CD4-positive, alpha-beta memory T cell (primary cell): Measurements from ENCODE around the gene TMEM253. TPM values are rescaled to one million over a fixed set of nuclear protein-coding genes. Genes with fewer than 3 reads are reported as not detected.
A peak's percentile ranks its signal among the peaks of the same experiment; 100 is the strongest.

Experiments
- CTCF ChIA-PET: fragments of 350-600 bp; sonication (Branson Sonifier 250); formaldehyde crosslinking; loops from one replicate; lab custom pipeline; 2021; ENCODE audit warnings: inconsistent platforms; ENCODE audit not compliant: partially characterized antibody; lab: Charles Lee
- POLR2A ChIA-PET: fragments of 350-600 bp; sonication (Branson Sonifier 250); formaldehyde crosslinking; loops from one replicate; lab custom pipeline; 2021; ENCODE audit not compliant: partially characterized antibody; lab: Charles Lee
- DNase-seq, 5 donors: peaks; one replicate each; pipeline versions ENCODE4 v3.0.0 to v3.0.0-alpha.2; 2020 to 2022; ENCODE audit warnings: mixed read lengths in 1 of 5
- H3K27ac ChIP-seq: one replicate; pipeline ENCODE4 v1.7.0; 2013; ENCODE audit warnings: low read depth, low read length
- H3K27me3 ChIP-seq: 2 replicates; pipeline ENCODE4 v1.7.0; 2013; ENCODE audit warnings: mild to moderate bottlenecking, low read length, moderate library complexity; ENCODE audit not compliant: insufficient read depth
- H3K36me3 ChIP-seq: 2 replicates; pipeline ENCODE4 v1.7.0; 2013; ENCODE audit warnings: mild to moderate bottlenecking, low read length, moderate library complexity; ENCODE audit not compliant: insufficient read depth
- H3K4me1 ChIP-seq: 2 replicates; pipeline ENCODE4 v1.7.0; 2013; ENCODE audit warnings: mild to moderate bottlenecking, low read length, moderate library complexity; ENCODE audit not compliant: insufficient read depth
- H3K4me3 ChIP-seq, 2 donors: one replicate each; pipeline ENCODE4 v1.7.0; 2013; ENCODE audit warnings: low read length in 2 of 2, mild to moderate bottlenecking in 1 of 2
- H3K9me3 ChIP-seq, 2 donors: one replicate each; pipeline ENCODE4 v1.7.0; 2013; ENCODE audit warnings: low read length in 2 of 2, control low read depth in 1 of 2; ENCODE audit not compliant: control insufficient read depth in 1 of 2
- H3K27ac Mint-ChIP-seq, 7 donors: one replicate each; pipeline ENCODE4 v1.8.0; 2020 to 2021; ENCODE audit warnings: mixed read lengths in 7 of 7, mild to moderate bottlenecking in 6 of 7, inconsistent platforms in 3 of 7, moderate library complexity in 3 of 7
- H3K27me3 Mint-ChIP-seq, 2 donors: one replicate each; pipeline ENCODE4 v1.8.0; 2020 to 2021; ENCODE audit warnings: mixed read lengths in 2 of 2
- H3K36me3 Mint-ChIP-seq, 2 donors: one replicate each; pipeline ENCODE4 v1.8.0; 2020 to 2021; ENCODE audit warnings: mixed read lengths in 2 of 2, inconsistent platforms in 1 of 2, mild to moderate bottlenecking in 1 of 2
- H3K4me1 Mint-ChIP-seq, 4 donors: one replicate each; pipeline ENCODE4 v1.8.0; 2020 to 2021; ENCODE audit warnings: mixed read lengths in 4 of 4, mild to moderate bottlenecking in 1 of 4
- H3K4me3 Mint-ChIP-seq, 8 donors: one replicate each; pipeline ENCODE4 v1.8.0; 2020 to 2021; ENCODE audit warnings: mixed read lengths in 8 of 8, mild to moderate bottlenecking in 7 of 8, moderate library complexity in 6 of 8, inconsistent platforms in 3 of 8
- H3K9me3 Mint-ChIP-seq, 8 donors: one replicate each; pipeline ENCODE4 v1.8.0; 2020 to 2021; ENCODE audit warnings: mixed read lengths in 8 of 8, mild to moderate bottlenecking in 5 of 8, inconsistent platforms in 3 of 8, moderate library complexity in 1 of 8
- intact Hi-C: fragments of 100-400 bp; cut with micrococcal nuclease; formaldehyde crosslinking; loops from one replicate; pipeline ENCODE4 v1.15.1; 2023
- polyA plus RNA-seq, 2 donors: library from polyadenylated mRNA; unstranded; fragments of 300-500 nt; fragmentation: Illumina TruSeq; gene quantifications; one replicate each; pipeline ENCODE4 v1.2.3, GENCODE V29; 2021
- total RNA-seq, 2 experiments: library from RNA; stranded (reverse); gene quantifications; one replicate each; pipeline ENCODE4 v1.2.3, GENCODE V29; 2021

Gene TMEM253
- total and polyA plus RNA-seq, 4 experiments from 2014 or later, result not detected

- Mint-ChIP-seq H3K4me3 (no peak within 1 kb of the TSS), H3K9me3 (no peaks in the 10 kb centered on the region), H3K36me3 (no peaks in the 10 kb centered on the region), H3K27ac (peak within 1 kb of the TSS in 1 of 7 donors; percentile 65), H3K27me3 (peaks cover 18 to 20% of the 10 kb centered on the region in 2 donors), H3K4me1 (peaks cover 0 to 4% (median under 1%) of the 10 kb centered on the region in 4 donors)
- ChIA-PET CTCF (interaction anchor here (1.0 to 3.9 kb wide), 2 partner anchors 10 to 43 kb away, joined by 3 to 22 read pairs; no protein-coding TSS in a partner anchor), POLR2A (interaction anchor here (0.9 kb wide), 1 partner anchor 10 kb away, joined by 3 read pairs; no protein-coding TSS in a partner anchor)
- Histone ChIP-seq H3K4me1 (no peaks in the 10 kb centered on the region), H3K9me3 (no peaks in the 10 kb centered on the region), H3K4me3 (no peak within 1 kb of the TSS), H3K27me3 (no peaks in the 10 kb centered on the region), H3K27ac (no peak within 1 kb of the TSS), H3K36me3 (no peaks in the 10 kb centered on the region)
- intact Hi-C loops, result no loop called here
- DNase-seq, result no peak
Observed at GRCh38 chr14:21057803-21058675, 42.8 kb upstream of the TMEM253 start, which contains the start of gene RNASE8. RNASE8 (plus strand) TSS chr14:21057822; CDS start chr14:21057893, 71 bp downstream.

GRCh38 chr14:21058903-21059302, 42.0 kb upstream of the TMEM253 start:
- Mint-ChIP-seq H3K27me3 (peaks cover 23 to 25% of the 10 kb centered on the region in 2 donors), H3K27ac (no peak overlapping the region), H3K4me3 (no peak overlapping the region), H3K9me3 (no peaks in the 10 kb centered on the region), H3K36me3 (no peaks in the 10 kb centered on the region), H3K4me1 (peaks cover 0 to 3% (median 0%) of the 10 kb centered on the region in 4 donors)
- Histone ChIP-seq H3K36me3 (no peaks in the 10 kb centered on the region), H3K9me3 (no peaks in the 10 kb centered on the region), H3K4me1 (no peaks in the 10 kb centered on the region), H3K27me3 (no peaks in the 10 kb centered on the region), H3K4me3 (no peak overlapping the region), H3K27ac (no peak overlapping the region)
- no peak for DNase-seq
- intact Hi-C loops, result no loop called here
- CTCF ChIA-PET, result interaction anchor here (1.0 to 3.9 kb wide), 2 partner anchors 10 to 44 kb away, joined by 3 to 22 read pairs; no protein-coding TSS in a partner anchor
- POLR2A ChIA-PET, result interaction anchor here (0.9 kb wide), 1 partner anchor 10 kb away, joined by 3 read pairs; no protein-coding TSS in a partner anchor

- no peak overlapping the region for H3K4me3 ChIP-seq
- Mint-ChIP-seq H3K36me3 (no peaks in the 10 kb centered on the region), H3K4me3 (no peak overlapping the region), H3K9me3 (no peaks in the 10 kb centered on the region), H3K27me3 (peaks cover 23 to 26% of the 10 kb centered on the region in 2 donors), H3K4me1 (no peaks in the 10 kb centered on the region), H3K27ac (no peak overlapping the region)
- CTCF ChIA-PET, result interaction anchor here (1.1 kb wide), 1 partner anchor 8 kb away, joined by 3 read pairs; no protein-coding TSS in a partner anchor
- H3K36me3 ChIP-seq, result no peaks in the 10 kb centered on the region
- no peak for DNase-seq
- H3K27me3 ChIP-seq, result no peaks in the 10 kb centered on the region
- H3K27ac ChIP-seq, result no peak overlapping the region
- POLR2A ChIA-PET, result no interaction called here
- H3K4me1 ChIP-seq, result no peaks in the 10 kb centered on the region
- intact Hi-C loops, result no loop called here
- H3K9me3 ChIP-seq, result no peaks in the 10 kb centered on the region
Observed at GRCh38 chr14:21059842-21060613, 40.8 kb upstream of the TMEM253 start.

GRCh38 chr14:21060614-21061346, 40.1 kb upstream of the TMEM253 start:
- Histone ChIP-seq H3K36me3 (no peaks in the 10 kb centered on the region), H3K27ac (no peak overlapping the region), H3K9me3 (no peaks in the 10 kb centered on the region), H3K27me3 (no peaks in the 10 kb centered on the region), H3K4me3 (no peak overlapping the region), H3K4me1 (no peaks in the 10 kb centered on the region)
- CTCF ChIA-PET, result interaction anchor here (0.7 to 3.6 kb wide), 3 partner anchors 8 to 46 kb away, joined by 3 to 16 read pairs (median 3); no protein-coding TSS in a partner anchor
- POLR2A ChIA-PET, result interaction anchor here (1.5 kb wide), 1 partner anchor 10 kb away, joined by 3 read pairs; no protein-coding TSS in a partner anchor
- no peaks in the 10 kb centered on the region for H3K9me3 Mint-ChIP-seq
- no peak overlapping the region for H3K4me3 Mint-ChIP-seq
- peaks cover 28 to 32% of the 10 kb centered on the region in 2 donors for H3K27me3 Mint-ChIP-seq
- H3K27ac Mint-ChIP-seq, result no peak overlapping the region
- intact Hi-C loops, result no loop called here
- no peak for DNase-seq
- no peaks in the 10 kb centered on the region for H3K4me1 Mint-ChIP-seq
- H3K36me3 Mint-ChIP-seq, result no peaks in the 10 kb centered on the region

- no peak overlapping the region for H3K4me3 ChIP-seq
- intact Hi-C loops, result no loop called here
- no peaks in the 10 kb centered on the region for H3K27me3 ChIP-seq
- Mint-ChIP-seq H3K4me3 (no peak overlapping the region), H3K36me3 (no peaks in the 10 kb centered on the region), H3K27me3 (peaks cover 28 to 34% of the 10 kb centered on the region in 2 donors), H3K9me3 (no peaks in the 10 kb centered on the region), H3K27ac (no peak overlapping the region), H3K4me1 (no peaks in the 10 kb centered on the region)
- H3K9me3 ChIP-seq, result no peaks in the 10 kb centered on the region
- CTCF ChIA-PET, result interaction anchor here (0.7 to 3.6 kb wide), 4 partner anchors 32 to 46 kb away, joined by 3 to 16 read pairs (median 16); no protein-coding TSS in a partner anchor
- H3K27ac ChIP-seq, result no peak overlapping the region
- no peak for DNase-seq
- H3K4me1 ChIP-seq, result no peaks in the 10 kb centered on the region
- POLR2A ChIA-PET, result interaction anchor here (1.5 kb wide), 1 partner anchor 10 kb away, joined by 3 read pairs; no protein-coding TSS in a partner anchor
- H3K36me3 ChIP-seq, result no peaks in the 10 kb centered on the region
Observed at GRCh38 chr14:21061347-21061668, 39.6 kb upstream of the TMEM253 start.

- no peaks in the 10 kb centered on the region for H3K36me3 ChIP-seq
- Mint-ChIP-seq H3K36me3 (no peaks in the 10 kb centered on the region), H3K4me3 (no peak overlapping the region), H3K27ac (no peak overlapping the region), H3K27me3 (peaks cover 36 to 45% of the 10 kb centered on the region in 2 donors), H3K9me3 (no peaks in the 10 kb centered on the region), H3K4me1 (peaks cover 1 to 3% (median 2%) of the 10 kb centered on the region in 4 donors)
- ChIA-PET POLR2A (no interaction called here), CTCF (interaction anchor here (2.7 to 3.6 kb wide), 3 partner anchors 30 to 48 kb away, joined by 16 read pairs; no protein-coding TSS in a partner anchor)
- intact Hi-C loops, result no loop called here
- H3K27me3 ChIP-seq, result peaks cover 10% of the 10 kb centered on the region
- H3K4me3 ChIP-seq, result no peak overlapping the region
- H3K27ac ChIP-seq, result no peak overlapping the region
- DNase-seq, result no peak
- no peaks in the 10 kb centered on the region for H3K9me3 ChIP-seq
- H3K4me1 ChIP-seq, result peaks cover 2% of the 10 kb centered on the region
Observed at GRCh38 chr14:21063479-21063878, 37.4 kb upstream of the TMEM253 start.
